Measurements from ENCODE around the gene ANP32B. TPM values are rescaled to one million over a fixed set of nuclear protein-coding genes. Genes with fewer than 3 reads are reported as not detected.
A peak's percentile ranks its signal among the peaks of the same experiment; 100 is the strongest.

The ANP32B gene
- polyA plus RNA-seq, 1 of the 3 experiments (the other 2 are of a cell fraction), result 28.4 TPM

DNA sequence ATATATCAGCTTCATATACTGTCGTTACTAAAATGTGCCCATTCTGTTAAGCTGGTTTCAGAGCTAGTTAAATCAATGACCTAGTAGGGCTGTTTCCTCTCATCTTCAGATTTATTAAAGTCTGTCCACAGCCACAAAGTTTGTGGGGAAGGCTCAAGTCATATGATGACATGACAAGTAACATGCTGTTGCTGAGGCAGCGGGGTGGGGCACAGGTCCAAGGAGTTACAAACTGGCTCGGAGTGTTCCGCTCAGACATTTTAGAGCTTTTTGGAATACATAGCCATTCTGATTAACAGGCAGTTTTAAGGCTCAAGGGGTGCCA is 2.7 kb upstream of the ANP32B start:
- 100% methylated on average over 4 of the region's 4 CpGs for WGBS (ENCODE audit: low lambda C conversion rate)
- Histone ChIP-seq H3K9me3 (no peaks in the 10 kb centered on the region), H3K79me2 (ENCODE audit: insufficient read depth) (peaks cover 20% of the 10 kb centered on the region), H3K27me3 (ENCODE audit: insufficient read depth) (no peaks in the 10 kb centered on the region), H3F3A (replicated peaks; ENCODE audit: insufficient read depth) (no peaks in the 10 kb centered on the region), H3K9ac (no peak overlapping the region), H3K4me3 (ENCODE audit: low read depth in 2 of 2, low read length in 1 of 2) (no peak overlapping the region), H3K4me2 (no peak overlapping the region), H3K9me2 (no peaks in the 10 kb centered on the region), H3K36me3 (replicated peaks in 1 of 2; ENCODE audit: control insufficient read depth in 1 of 2, insufficient read depth in 2 of 2, low read length in 1 of 2) (no peaks in the 10 kb centered on the region), H3K27ac (ENCODE audit: low read depth in 2 of 2, low read length in 1 of 2) (no peak overlapping the region), H4K20me1 (ENCODE audit: insufficient read depth) (no peaks in the 10 kb centered on the region), H2AFZ (ENCODE audit: low read depth) (no peak overlapping the region), H3K4me1 (ENCODE audit: control insufficient read depth in 1 of 2, insufficient read depth in 2 of 2, low read depth in 1 of 2, low read length in 1 of 2) (peaks cover 4 to 24% of the 10 kb centered on the region in 2 experiments; a peak in 2 of 4 replicates)
- DNase-seq, result no peak
- TF ChIP-seq TAF1 (IDR thresholded peaks at IDR 0.05; ENCODE audit: borderline replicate concordance, low read depth, low read length) (no peak), FOXJ3 (CRISPR knock-in tag; IDR thresholded peaks at IDR 0.05) (no peak), NFIC (IDR thresholded peaks at IDR 0.05; ENCODE audit: borderline replicate concordance) (no peak), CHD2 (IDR thresholded peaks at IDR 0.05; ENCODE audit: low read length, partially characterized antibody) (no peak), YY1 (IDR thresholded peaks at IDR 0.05; ENCODE audit: low read depth) (no peak), GATA2 (CRISPR knock-in tag; IDR thresholded peaks at IDR 0.05) (no peak), SIN3A (IDR thresholded peaks at IDR 0.05; ENCODE audit: borderline replicate concordance, low read depth, low read length) (no peak), MEF2A (IDR thresholded peaks at IDR 0.05; ENCODE audit: borderline replicate concordance, low read depth) (no peak), ELF1 (IDR thresholded peaks at IDR 0.05) (no peak), TEAD4 (IDR thresholded peaks at IDR 0.05; ENCODE audit: borderline replicate concordance, insufficient read depth) (no peak), FOSL2 (IDR thresholded peaks at IDR 0.05; ENCODE audit: borderline replicate concordance, low read depth) (no peak)
- TF ChIP-seq, protein P1, sequence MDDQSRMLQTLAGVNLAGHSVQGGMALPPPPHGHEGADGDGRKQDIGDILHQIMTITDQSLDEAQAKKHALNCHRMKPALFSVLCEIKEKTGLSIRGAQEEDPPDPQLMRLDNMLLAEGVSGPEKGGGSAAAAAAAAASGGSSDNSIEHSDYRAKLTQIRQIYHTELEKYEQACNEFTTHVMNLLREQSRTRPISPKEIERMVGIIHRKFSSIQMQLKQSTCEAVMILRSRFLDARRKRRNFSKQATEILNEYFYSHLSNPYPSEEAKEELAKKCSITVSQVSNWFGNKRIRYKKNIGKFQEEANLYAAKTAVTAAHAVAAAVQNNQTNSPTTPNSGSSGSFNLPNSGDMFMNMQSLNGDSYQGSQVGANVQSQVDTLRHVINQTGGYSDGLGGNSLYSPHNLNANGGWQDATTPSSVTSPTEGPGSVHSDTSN (IDR thresholded peaks at IDR 0.05), result no peak
- TF ChIP-seq, protein P2, sequence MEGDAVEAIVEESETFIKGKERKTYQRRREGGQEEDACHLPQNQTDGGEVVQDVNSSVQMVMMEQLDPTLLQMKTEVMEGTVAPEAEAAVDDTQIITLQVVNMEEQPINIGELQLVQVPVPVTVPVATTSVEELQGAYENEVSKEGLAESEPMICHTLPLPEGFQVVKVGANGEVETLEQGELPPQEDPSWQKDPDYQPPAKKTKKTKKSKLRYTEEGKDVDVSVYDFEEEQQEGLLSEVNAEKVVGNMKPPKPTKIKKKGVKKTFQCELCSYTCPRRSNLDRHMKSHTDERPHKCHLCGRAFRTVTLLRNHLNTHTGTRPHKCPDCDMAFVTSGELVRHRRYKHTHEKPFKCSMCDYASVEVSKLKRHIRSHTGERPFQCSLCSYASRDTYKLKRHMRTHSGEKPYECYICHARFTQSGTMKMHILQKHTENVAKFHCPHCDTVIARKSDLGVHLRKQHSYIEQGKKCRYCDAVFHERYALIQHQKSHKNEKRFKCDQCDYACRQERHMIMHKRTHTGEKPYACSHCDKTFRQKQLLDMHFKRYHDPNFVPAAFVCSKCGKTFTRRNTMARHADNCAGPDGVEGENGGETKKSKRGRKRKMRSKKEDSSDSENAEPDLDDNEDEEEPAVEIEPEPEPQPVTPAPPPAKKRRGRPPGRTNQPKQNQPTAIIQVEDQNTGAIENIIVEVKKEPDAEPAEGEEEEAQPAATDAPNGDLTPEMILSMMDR (IDR thresholded peaks at IDR 0.05), result no peak
- CTCF ChIA-PET, result interaction anchor here (1.0 to 9.2 kb wide), 2 partner anchors 24 to 58 kb away, joined by 4 to 90 read pairs; partner anchors contain the start of gene TRMO
- POLR2A ChIA-PET, result interaction anchor here (1.0 kb wide), 1 partner anchor 58 kb away, joined by 4 read pairs; the partner anchor contains the start of gene TRMO

DNA sequence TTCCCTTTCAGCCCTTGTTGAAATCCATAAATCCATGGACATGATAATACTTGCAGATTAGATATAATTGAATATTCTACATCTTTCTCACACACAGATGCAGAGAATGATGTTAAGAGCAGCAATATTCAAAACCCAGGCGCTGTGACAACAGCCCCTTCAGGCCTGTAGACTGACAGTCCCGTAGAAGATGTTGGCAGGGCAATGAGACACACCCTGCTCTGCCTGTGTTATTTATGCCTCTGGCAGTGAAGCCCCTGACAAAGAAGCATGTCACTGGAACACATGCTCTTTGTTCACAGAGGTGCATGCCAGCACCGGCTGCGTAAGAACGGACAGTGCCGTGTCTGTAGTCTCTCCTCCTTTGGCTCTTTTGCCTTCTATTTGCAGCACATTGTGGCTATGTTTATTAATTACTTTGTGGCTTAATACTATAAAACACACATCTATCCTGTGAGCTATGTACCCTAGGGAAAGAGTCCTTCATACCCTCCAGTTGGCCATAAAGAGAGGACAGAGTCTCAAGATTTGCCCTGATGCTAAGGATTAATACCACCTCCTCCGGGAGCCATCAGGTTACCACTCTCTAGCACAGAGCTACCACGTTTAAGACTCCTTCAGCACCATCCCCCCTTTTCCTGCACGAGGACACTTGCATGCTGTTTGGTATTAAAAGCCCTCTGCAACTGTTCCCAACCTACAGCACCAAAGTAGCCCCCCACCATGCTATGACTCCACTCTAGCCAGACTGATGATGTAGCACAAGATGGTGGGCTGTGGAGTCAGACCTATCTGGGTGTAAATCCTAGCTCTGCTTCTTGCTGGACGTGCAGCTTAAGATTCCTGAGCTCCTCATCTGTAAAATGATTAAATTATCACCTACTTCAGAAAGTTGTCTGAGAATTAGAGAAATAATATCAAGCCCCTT is 2.0 kb upstream of the ANP32B start:
- Histone ChIP-seq H2AFZ (ENCODE audit: low read depth) (no peak overlapping the region), H3K9me3 (no peaks in the 10 kb centered on the region), H3K4me1 (ENCODE audit: control insufficient read depth in 1 of 2, insufficient read depth in 2 of 2, low read depth in 1 of 2, low read length in 1 of 2) (peaks cover 4 to 26% of the 10 kb centered on the region in 2 experiments; a peak in 2 of 4 replicates), H3K9ac (no peak overlapping the region), H3K27ac (ENCODE audit: low read depth in 2 of 2, low read length in 1 of 2) (peak overlapping the region in 1 of 2 experiments; percentile 64; a peak in 2 of 4 replicates), H3K27me3 (ENCODE audit: insufficient read depth) (no peaks in the 10 kb centered on the region), H3K36me3 (replicated peaks in 1 of 2; ENCODE audit: control insufficient read depth in 1 of 2, insufficient read depth in 2 of 2, low read length in 1 of 2) (no peaks in the 10 kb centered on the region), H3K79me2 (ENCODE audit: insufficient read depth) (peaks cover 27% of the 10 kb centered on the region), H4K20me1 (ENCODE audit: insufficient read depth) (peaks cover 7% of the 10 kb centered on the region; the same call in 1 of the 2 replicates), H3F3A (replicated peaks; ENCODE audit: insufficient read depth) (peaks cover 2% of the 10 kb centered on the region), H3K4me3 (ENCODE audit: low read depth in 2 of 2, low read length in 1 of 2) (no peak overlapping the region), H3K9me2 (no peaks in the 10 kb centered on the region), H3K4me2 (no peak overlapping the region)
- ChIA-PET POLR2A (interaction anchor here (1.0 kb wide), 1 partner anchor 59 kb away, joined by 4 read pairs; the partner anchor contains the start of gene TRMO), CTCF (interaction anchor here (0.7 to 9.2 kb wide), 6 partner anchors 9 to 59 kb away, joined by 3 to 90 read pairs (median 4); partner anchors contain the start of gene TRMO)
- peak; percentile 61 for DNase-seq
- WGBS (ENCODE audit: low lambda C conversion rate), result 79% methylated on average over 10 of the region's 10 CpGs
- TF ChIP-seq GABPA (IDR thresholded peaks at IDR 0.05; ENCODE audit: low read depth) (no peak), NRF1 (IDR thresholded peaks at IDR 0.05; ENCODE audit: low read depth, low read length) (no peak), GATA2 (CRISPR knock-in tag; IDR thresholded peaks at IDR 0.05) (peak; percentile 87), SIN3A (IDR thresholded peaks at IDR 0.05; ENCODE audit: borderline replicate concordance, low read depth, low read length) (no peak), TCF12 (IDR thresholded peaks at IDR 0.05) (no peak), TAF1 (IDR thresholded peaks at IDR 0.05; ENCODE audit: borderline replicate concordance, low read depth, low read length) (no peak), EP300 (IDR thresholded peaks at IDR 0.05; ENCODE audit: borderline replicate concordance in 1 of 2, low read depth in 1 of 2, low read length in 1 of 2) (peak in 1 of 2 experiments; percentile 57; a peak in 1 of 4 replicates), TEAD4 (IDR thresholded peaks at IDR 0.05; ENCODE audit: borderline replicate concordance, insufficient read depth) (no peak), RCOR1 (IDR thresholded peaks at IDR 0.05; ENCODE audit: low read length) (peak; percentile 64; the same call in 1 of the 2 replicates), SMC3 (IDR thresholded peaks at IDR 0.05; ENCODE audit: low read depth, low read length) (no peak), CHD2 (IDR thresholded peaks at IDR 0.05; ENCODE audit: low read length, partially characterized antibody) (peak; percentile 43), MEF2A (IDR thresholded peaks at IDR 0.05; ENCODE audit: borderline replicate concordance, low read depth) (no peak), FOSL2 (IDR thresholded peaks at IDR 0.05; ENCODE audit: borderline replicate concordance, low read depth) (no peak)
- TF ChIP-seq, protein P3, sequence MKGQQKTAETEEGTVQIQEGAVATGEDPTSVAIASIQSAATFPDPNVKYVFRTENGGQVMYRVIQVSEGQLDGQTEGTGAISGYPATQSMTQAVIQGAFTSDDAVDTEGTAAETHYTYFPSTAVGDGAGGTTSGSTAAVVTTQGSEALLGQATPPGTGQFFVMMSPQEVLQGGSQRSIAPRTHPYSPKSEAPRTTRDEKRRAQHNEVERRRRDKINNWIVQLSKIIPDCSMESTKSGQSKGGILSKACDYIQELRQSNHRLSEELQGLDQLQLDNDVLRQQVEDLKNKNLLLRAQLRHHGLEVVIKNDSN (IDR thresholded peaks at IDR 0.05; ENCODE audit: borderline replicate concordance, low read depth), result no peak
- TF ChIP-seq, protein P4, sequence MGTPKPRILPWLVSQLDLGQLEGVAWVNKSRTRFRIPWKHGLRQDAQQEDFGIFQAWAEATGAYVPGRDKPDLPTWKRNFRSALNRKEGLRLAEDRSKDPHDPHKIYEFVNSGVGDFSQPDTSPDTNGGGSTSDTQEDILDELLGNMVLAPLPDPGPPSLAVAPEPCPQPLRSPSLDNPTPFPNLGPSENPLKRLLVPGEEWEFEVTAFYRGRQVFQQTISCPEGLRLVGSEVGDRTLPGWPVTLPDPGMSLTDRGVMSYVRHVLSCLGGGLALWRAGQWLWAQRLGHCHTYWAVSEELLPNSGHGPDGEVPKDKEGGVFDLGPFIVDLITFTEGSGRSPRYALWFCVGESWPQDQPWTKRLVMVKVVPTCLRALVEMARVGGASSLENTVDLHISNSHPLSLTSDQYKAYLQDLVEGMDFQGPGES (IDR thresholded peaks at IDR 0.05; ENCODE audit: low read depth, low read length), result no peak

All from SK-N-SH (cell line).